Lower lobe of right lung (tissue), 2 donors: ENCODE measurements around the gene EGFL7. TPM values are rescaled to one million over a fixed set of nuclear protein-coding genes. Genes with fewer than 3 reads are reported as not detected.

Experiments used
- ATAC-seq, 2 donors: fragments of 200-7000 bp; cut with Tn5 transposase; one replicate each; pipeline ENCODE4 v1.9.1; 2020 to 2022; ENCODE audit warnings: mild to moderate bottlenecking in 2 of 2, moderate library complexity in 2 of 2
- DNase-seq: peaks from one replicate; pipeline ENCODE4 v3.0.0-alpha.2; 2020
- H3K27ac ChIP-seq: fragments of 200-600 bp; one replicate; pipeline ENCODE4 v1.8.0; 2022
- H3K27me3 ChIP-seq: fragments of 200-600 bp; one replicate; pipeline ENCODE4 v1.8.0; 2022; ENCODE audit warnings: low read depth
- H3K36me3 ChIP-seq: fragments of 200-600 bp; one replicate; pipeline ENCODE4 v1.8.0; 2022; ENCODE audit warnings: mild to moderate bottlenecking
- H3K4me1 ChIP-seq: fragments of 200-600 bp; one replicate; pipeline ENCODE4 v1.8.0; 2022
- H3K4me3 ChIP-seq: fragments of 200-600 bp; one replicate; pipeline ENCODE4 v1.8.0; 2022; ENCODE audit warnings: mild to moderate bottlenecking
- H3K9me3 ChIP-seq: fragments of 200-600 bp; one replicate; pipeline ENCODE4 v1.8.0; 2022
- CTCF ChIP-seq: fragments of 200-600 bp; IDR thresholded peaks from one replicate; pipeline ENCODE4 v1.8.0; 2022; ENCODE audit warnings: antibody characterized with exemption, mild to moderate bottlenecking
- intact Hi-C: fragments of 100-400 bp; cut with DNase I; formaldehyde crosslinking; loops from one replicate; pipeline ENCODE4 v1.11.0; 2022
- total RNA-seq: library from RNA; stranded (reverse); fragmentation: NEBNext Ultra II Directional; extraction: Animal tissue kit (Norgen Biotek cat#: 25700); gene quantifications from one replicate; pipeline ENCODE4 v1.2.1, GENCODE V29; 2021
- donor health status: DM: no; HTN: yes; CAD: no; lungs with severe emphysema.

Gene EGFL7
- total RNA-seq, 1 donor from 2014 or later = 230 TPM

GRCh38 chr9:136693490-136694162 is 30.9 kb downstream of the EGFL7 start:
- Histone ChIP-seq H3K27ac (peak overlapping the region; percentile 62), H3K27me3 (no peaks in the 10 kb centered on the region), H3K9me3 (no peaks in the 10 kb centered on the region), H3K4me3 (no peak overlapping the region), H3K36me3 (no peaks in the 10 kb centered on the region), H3K4me1 (peaks cover 71% of the 10 kb centered on the region)
- ATAC-seq (peak; percentile 75 to 80), DNase-seq (peak; percentile 79)
- TF ChIP-seq CTCF = no peak
- intact Hi-C loops = no loop called here

GRCh38 chr9:136694163-136694871 is 31.6 kb downstream of the EGFL7 start:
- Histone ChIP-seq H3K4me1 (peaks cover 64% of the 10 kb centered on the region), H3K9me3 (no peaks in the 10 kb centered on the region), H3K4me3 (no peak overlapping the region), H3K36me3 (no peaks in the 10 kb centered on the region), H3K27me3 (no peaks in the 10 kb centered on the region), H3K27ac (peak overlapping the region; percentile 62)
- peak; percentile 84 for DNase-seq
- peak; percentile 81 to 82 for ATAC-seq
- TF ChIP-seq CTCF = peak; percentile 85
- intact Hi-C loops = no loop called here

- no peaks in the 10 kb centered on the region for H3K36me3 ChIP-seq
- no peaks in the 10 kb centered on the region for H3K9me3 ChIP-seq
- H3K27ac ChIP-seq = peak overlapping the region; percentile 69
- DNase-seq (no peak), ATAC-seq (no peak)
- H3K4me1 ChIP-seq = peaks cover 58% of the 10 kb centered on the region
- H3K4me3 ChIP-seq = no peak overlapping the region
- no peak for TF ChIP-seq CTCF
- H3K27me3 ChIP-seq = no peaks in the 10 kb centered on the region
- intact Hi-C loops = no loop called here
Measured at GRCh38 chr9:136694872-136695247, 32.1 kb downstream of the EGFL7 start.

- no peak for TF ChIP-seq CTCF
- Histone ChIP-seq H3K36me3 (no peaks in the 10 kb centered on the region), H3K4me3 (no peak overlapping the region), H3K4me1 (peaks cover 55% of the 10 kb centered on the region), H3K9me3 (no peaks in the 10 kb centered on the region), H3K27me3 (peaks cover 5% of the 10 kb centered on the region), H3K27ac (peak overlapping the region; percentile 69)
- ATAC-seq (peak; percentile 75 to 77), DNase-seq (peak; percentile 87)
- intact Hi-C loops = no loop called here
Measured at GRCh38 chr9:136695435-136695895, 32.7 kb downstream of the EGFL7 start.

GRCh38 chr9:136695955-136696354 is 33.2 kb downstream of the EGFL7 start:
- TF ChIP-seq CTCF = no peak
- H3K4me1 ChIP-seq = peaks cover 55% of the 10 kb centered on the region
- no peak overlapping the region for H3K4me3 ChIP-seq
- no peaks in the 10 kb centered on the region for H3K9me3 ChIP-seq
- peaks cover 10% of the 10 kb centered on the region for H3K27me3 ChIP-seq
- no peak for DNase-seq
- ATAC-seq = no peak
- intact Hi-C loops = no loop called here
- no peaks in the 10 kb centered on the region for H3K36me3 ChIP-seq
- peak overlapping the region; percentile 69 for H3K27ac ChIP-seq
